HG02943 (cell line): Measurements from ENCODE around the gene NDFIP1.
"Not testable (repeated sequence)": the region's sequence is repeated elsewhere in the genome, so short reads cannot be mapped to it uniquely, and the experiment has no call there.

ENCODE experiments used
- ATAC-seq: cut with Tn5 transposase; IDR thresholded peaks from one replicate; pipeline ENCODE4 v1.9.1; 2021; ENCODE audit warnings: mild to moderate bottlenecking, low read depth, moderate library complexity; ENCODE audit not compliant: unreplicated experiment

The NDFIP1 gene

GRCh38 chr5:142182840-142183239, 74.3 kb downstream of the NDFIP1 start:
- no peak for ATAC-seq

- ATAC-seq = no peak
Measured at GRCh38 chr5:142183561-142183960, 75.0 kb downstream of the NDFIP1 start.

GRCh38 chr5:142184988-142185387, 76.4 kb downstream of the NDFIP1 start:
- no peak for ATAC-seq

GRCh38 chr5:142186514-142186856, 77.9 kb downstream of the NDFIP1 start:
- ATAC-seq = no peak

- no peak for ATAC-seq
Measured at GRCh38 chr5:142186857-142187594, 78.4 kb downstream of the NDFIP1 start.

- ATAC-seq = not testable (repeated sequence)
Measured at GRCh38 chr5:142188691-142189090, 80.1 kb downstream of the NDFIP1 start.

DNA sequence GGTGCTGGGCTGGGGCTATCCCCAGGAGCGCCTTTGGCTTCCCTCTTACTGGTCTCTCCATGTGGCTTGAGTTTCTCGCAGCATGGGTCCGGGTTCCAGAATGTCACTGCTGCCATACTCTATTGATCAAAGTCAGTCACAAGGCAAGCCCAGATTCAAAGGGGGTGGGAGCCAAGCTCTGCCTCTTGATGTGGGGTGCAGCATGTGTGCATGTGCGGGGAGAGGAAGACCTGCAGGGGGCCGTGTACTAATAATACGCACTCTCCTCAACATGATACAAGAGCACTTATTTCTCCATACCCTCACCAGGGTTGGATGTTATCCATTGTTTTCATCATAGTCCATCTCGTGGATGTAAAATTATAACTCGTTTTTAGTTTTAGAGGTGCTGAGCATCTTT, 81.2 kb downstream of the NDFIP1 start:
- no peak for ATAC-seq

- no peak for ATAC-seq
Measured at GRCh38 chr5:142191776-142192175, 83.2 kb downstream of the NDFIP1 start.

DNA sequence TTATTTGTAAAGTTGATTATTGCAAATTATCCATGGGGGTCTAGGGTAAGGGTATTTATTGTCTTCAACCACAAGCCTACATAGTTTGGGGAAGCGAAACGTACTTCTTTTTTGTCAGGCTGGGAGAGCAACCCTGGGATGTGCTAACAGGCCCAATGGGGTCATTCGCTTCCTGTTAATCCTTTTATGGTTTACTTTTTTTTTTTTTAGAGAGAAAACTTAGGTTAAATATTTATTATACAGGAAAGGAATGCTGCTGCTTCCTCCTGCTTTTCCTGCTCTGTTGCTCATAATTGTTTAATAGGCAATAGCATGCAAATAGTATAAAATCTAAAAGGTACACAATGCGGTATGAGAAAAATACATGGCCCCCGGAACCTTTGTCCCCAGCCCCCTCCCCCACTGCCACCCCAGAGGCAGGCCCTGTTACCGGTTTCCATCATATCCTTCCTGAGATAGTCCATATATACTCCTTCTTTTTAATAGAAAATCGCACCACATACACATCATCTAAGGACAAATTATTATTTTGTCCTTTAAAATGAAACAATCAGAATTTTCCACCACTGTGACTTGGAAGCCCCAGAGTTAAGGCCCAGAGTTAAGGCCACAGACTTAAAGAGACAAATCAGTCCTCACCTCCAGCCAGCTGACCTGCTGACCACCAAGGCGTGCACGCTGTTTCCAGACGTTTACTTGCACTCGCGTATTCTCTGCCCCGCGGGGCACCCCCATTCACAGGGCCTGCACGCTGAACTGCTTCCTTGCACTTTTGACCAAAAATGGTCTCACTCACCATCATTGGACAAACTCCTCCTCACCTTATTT, 83.9 kb downstream of the NDFIP1 start:
- no peak for ATAC-seq

GRCh38 chr5:142193114-142193428, 84.5 kb downstream of the NDFIP1 start:
- no peak for ATAC-seq

DNA sequence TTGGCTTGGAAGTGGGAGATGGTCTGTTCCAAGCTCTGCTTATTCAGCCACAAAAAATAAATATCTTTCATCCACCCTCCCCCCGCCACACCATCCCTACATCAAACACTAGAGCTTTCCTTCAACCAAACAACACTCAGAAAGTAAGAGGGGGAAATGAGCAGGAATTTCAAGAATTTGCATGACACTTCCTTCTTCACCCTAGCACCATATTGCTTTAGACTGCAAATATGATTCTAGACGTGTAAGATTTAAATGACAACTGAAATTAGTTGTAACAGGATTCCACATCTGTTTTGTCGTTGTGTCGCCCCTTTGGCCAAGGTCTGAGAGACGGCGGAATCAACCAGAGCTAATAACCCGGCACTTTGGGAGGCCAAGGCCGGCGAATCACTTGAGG, 88.5 kb downstream of the NDFIP1 start:
- no peak for ATAC-seq

- ATAC-seq = no peak
Measured at GRCh38 chr5:142197781-142198180, 89.2 kb downstream of the NDFIP1 start.

DNA sequence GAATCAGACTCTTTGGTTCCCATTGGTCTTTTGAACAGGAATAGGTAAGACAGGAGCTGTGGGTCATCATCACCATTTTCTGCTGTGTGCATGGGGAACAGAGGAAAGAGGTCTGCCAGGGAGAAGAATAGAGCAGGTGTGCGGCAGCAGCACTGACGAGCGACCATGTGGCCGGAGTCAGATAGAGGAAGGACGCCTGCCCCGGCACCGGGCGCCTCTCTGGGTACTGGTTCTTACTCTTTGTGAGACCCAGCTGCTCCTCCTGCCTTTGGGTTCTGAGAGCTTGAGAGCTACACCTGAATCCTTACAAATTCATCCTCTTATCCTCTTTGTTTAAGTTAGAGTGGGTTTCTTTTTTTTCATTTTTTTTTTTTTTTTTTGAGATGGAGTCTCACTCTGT, 90.8 kb downstream of the NDFIP1 start:
- no peak for ATAC-seq

DNA sequence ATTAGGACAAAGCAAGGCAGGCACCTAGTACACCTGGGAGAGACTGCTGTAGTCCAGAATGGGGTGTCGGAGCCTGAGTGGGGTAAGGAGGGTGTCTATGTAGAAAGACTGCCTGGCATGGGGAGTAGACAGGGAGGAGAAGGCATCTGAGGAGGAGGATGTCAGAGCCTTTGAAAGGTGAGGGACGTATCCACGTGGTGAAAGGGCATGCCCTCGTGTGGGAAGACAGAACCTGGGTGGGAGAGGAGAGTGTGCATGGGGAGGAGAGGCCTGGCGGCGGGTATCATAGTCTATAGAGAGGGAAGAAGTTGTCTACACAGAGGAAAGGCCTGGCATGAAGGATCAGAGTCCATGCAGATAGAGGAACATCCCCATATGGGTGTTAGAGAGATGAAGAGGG, 91.8 kb downstream of the NDFIP1 start:
- no peak for ATAC-seq

GRCh38 chr5:142201471-142201887, 92.9 kb downstream of the NDFIP1 start:
- ATAC-seq = no peak

- no peak for ATAC-seq
Measured at GRCh38 chr5:142202282-142202681, 93.7 kb downstream of the NDFIP1 start.
